Stimulated activated CD4-positive, alpha-beta T cell treated with anti-CD3 and anti-CD28 coated beads, Interleukin-2, amount 100 ng/mL, for 48 hours (primary cell): ENCODE measurements around the gene KRT38.

Source experiments
- DNase-seq, 2 donors: peaks; one replicate each; pipeline ENCODE4 v3.0.0-alpha.2; 2020

KRT38 gene

GRCh38 chr17:41393826-41394225, 47.0 kb downstream of the KRT38 start:
- DNase-seq: no peak

GRCh38 chr17:41393294-41393693, 47.5 kb downstream of the KRT38 start:
- DNase-seq: no peak

- no peak for DNase-seq
Measured at GRCh38 chr17:41392278-41392677, 48.5 kb downstream of the KRT38 start.

- DNase-seq: no peak
Measured at GRCh38 chr17:41391535-41391934, 49.2 kb downstream of the KRT38 start.

GRCh38 chr17:41390411-41390938, 50.3 kb downstream of the KRT38 start:
- no peak for DNase-seq

- DNase-seq: no peak
Measured at GRCh38 chr17:41387670-41388069, 53.1 kb downstream of the KRT38 start.

- DNase-seq: no peak
Measured at GRCh38 chr17:41386227-41386626, 54.6 kb downstream of the KRT38 start.
